Stimulated activated CD4-positive, alpha-beta T cell treated with anti-CD3 and anti-CD28 coated beads, TNF-alpha, amount 100 ng/mL, for 4 hours (primary cell): ENCODE results near the gene TM6SF1.

Source experiments
- DNase-seq, 3 experiments: peaks; one replicate each; pipeline ENCODE4 v3.0.0-alpha.2; 2020; ENCODE audit warnings: low read depth in 3 of 3

The TM6SF1 gene

GRCh38 chr15:83174891-83175290 is 67.4 kb downstream of the TM6SF1 start:
- no peak for DNase-seq

DNA sequence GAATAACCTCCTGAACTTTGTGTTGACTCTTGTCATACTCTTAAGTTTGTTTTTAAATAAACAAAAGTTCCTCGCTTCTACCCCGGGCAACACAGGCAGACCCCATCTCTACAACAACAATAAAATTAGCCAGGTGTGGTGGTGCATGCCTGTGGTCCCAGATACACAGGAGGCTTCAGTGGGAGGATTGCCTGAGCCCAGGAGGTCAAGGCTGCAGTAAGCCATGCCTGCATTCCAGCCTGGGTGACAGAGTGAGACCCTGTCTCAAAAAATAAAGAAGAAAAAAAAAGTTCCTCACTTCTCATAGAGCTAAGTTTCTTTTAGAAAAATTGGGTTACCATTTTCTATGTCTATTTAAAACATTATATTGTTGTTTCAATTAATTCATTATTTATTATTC is 70.9 kb downstream of the TM6SF1 start:
- DNase-seq: no peak

- DNase-seq: no peak
Observed at GRCh38 chr15:83178869-83179325, 71.5 kb downstream of the TM6SF1 start.

DNA sequence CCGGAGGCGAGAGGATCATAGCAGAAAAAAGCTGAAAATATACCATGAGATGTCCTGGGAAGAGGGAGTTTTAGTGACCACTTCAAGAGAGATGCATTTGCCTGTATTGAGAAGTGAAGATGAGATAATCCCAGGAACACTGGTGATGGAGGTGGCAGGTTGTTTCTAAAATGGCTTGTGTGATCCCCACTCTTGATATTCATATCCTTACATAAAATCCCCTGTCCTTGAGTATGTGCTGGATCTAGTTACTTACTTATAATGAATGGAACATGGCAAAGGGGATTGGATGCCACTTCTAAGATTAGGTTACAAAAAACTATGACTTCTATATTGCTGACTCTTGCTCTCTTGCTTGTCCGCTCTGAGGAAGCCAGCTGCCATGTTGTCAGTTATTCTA is 78.1 kb downstream of the TM6SF1 start:
- DNase-seq: no peak
